A673 (cell line): ENCODE results near the gene PRKAG2. TPM values are rescaled to one million over a fixed set of nuclear protein-coding genes. Genes with fewer than 3 reads are reported as not detected.

Source experiments
- BruUV-seq: library from RNA; stranded (reverse); fragments of 400-500 nt; replicated peaks from 2 replicates; lab custom pipeline; 2021; lab: Mats Ljungman, UMichigan
- CTCF ChIA-PET: fragments of 300-600 bp; sonication (Branson Sonifier 250); formaldehyde crosslinking; loops from one replicate; lab custom pipeline; 2022; ENCODE audit warnings: antibody characterized with exemption; lab: Charles Lee
- POLR2A ChIA-PET: fragments of 300-600 bp; sonication (Branson Sonifier 250); formaldehyde crosslinking; loops from one replicate; lab custom pipeline; 2022; ENCODE audit warnings: antibody characterized with exemption; ENCODE audit not compliant: low non-redundant PET; lab: Charles Lee
- DNase-seq: peaks from one replicate; pipeline ENCODE4 v3.0.0-alpha.2; 2015; ENCODE audit warnings: low spot score
- H3K27ac ChIP-seq: fragments of 200-600 bp; sonication (generic); 2 replicates; pipeline ENCODE4 v1.5.1; 2016; ENCODE audit warnings: mixed run types, low read depth, mild to moderate bottlenecking, mixed read lengths, antibody characterized with exemption, low read length; ENCODE audit not compliant: poor library complexity, severe bottlenecking
- H3K27me3 ChIP-seq: fragments of 200-600 bp; sonication (generic); replicated peaks from 2 replicates; pipeline ENCODE4 v1.6.1; 2017; ENCODE audit warnings: mixed run types, low read depth, mild to moderate bottlenecking, mixed read lengths, antibody characterized with exemption, low read length; ENCODE audit not compliant: insufficient read depth, poor library complexity
- H3K36me3 ChIP-seq: fragments of 200-600 bp; sonication (generic); 2 replicates; pipeline ENCODE4 v1.6.1; 2016; ENCODE audit warnings: mixed run types, mild to moderate bottlenecking, mixed read lengths, antibody characterized with exemption, low read length; ENCODE audit not compliant: insufficient read depth, poor library complexity, severe bottlenecking
- H3K4me1 ChIP-seq: fragments of 200-600 bp; sonication (generic); 2 replicates; pipeline ENCODE4 v1.6.1; 2017; ENCODE audit warnings: mixed run types, mild to moderate bottlenecking, mixed read lengths, antibody characterized with exemption, low read length; ENCODE audit not compliant: insufficient read depth, poor library complexity, severe bottlenecking
- H3K4me3 ChIP-seq: fragments of 200-600 bp; sonication (generic); 2 replicates; pipeline ENCODE4 v1.5.1; 2016; ENCODE audit warnings: low read depth, mixed run types, mild to moderate bottlenecking, mixed read lengths, low read length; ENCODE audit not compliant: poor library complexity, severe bottlenecking
- H3K9me3 ChIP-seq: fragments of 200-600 bp; sonication (generic); 2 replicates; pipeline ENCODE4 v1.6.1; 2016; ENCODE audit warnings: mixed run types, low read depth, mild to moderate bottlenecking, mixed read lengths, antibody characterized with exemption, low read length; ENCODE audit not compliant: poor library complexity, severe bottlenecking
- EZH2 ChIP-seq: fragments of 200-600 bp; sonication (generic); IDR thresholded peaks from 2 replicates; pipeline ENCODE4 v1.6.1; 2017; ENCODE audit warnings: borderline replicate concordance, low read depth, mild to moderate bottlenecking, mixed read lengths, antibody characterized with exemption, low read length; ENCODE audit not compliant: poor library complexity, severe bottlenecking
- intact Hi-C: fragments of 100-400 bp; cut with micrococcal nuclease; formaldehyde crosslinking; loops from one replicate; pipeline ENCODE4 v1.10.0; 2022; ENCODE audit not compliant: unreplicated experiment
- total RNA-seq: library from RNA; stranded (reverse); gene quantifications from 2 replicates; pipeline ENCODE4 v1.2.3, GENCODE V29; 2021
- TF ChIP-seq, protein P1 (sequence below): fragments of 300-800, 200-600 bp; sonication (generic); conservative IDR thresholded peaks from 2 replicates; pipeline ENCODE4 v1.5.1; 2017; ENCODE audit warnings: low read depth, mild to moderate bottlenecking, antibody characterized with exemption, low read length, moderate library complexity, mixed read lengths

PRKAG2 gene
- total RNA-seq, 1 experiment from 2014 or later = 11.6 TPM

DNA sequence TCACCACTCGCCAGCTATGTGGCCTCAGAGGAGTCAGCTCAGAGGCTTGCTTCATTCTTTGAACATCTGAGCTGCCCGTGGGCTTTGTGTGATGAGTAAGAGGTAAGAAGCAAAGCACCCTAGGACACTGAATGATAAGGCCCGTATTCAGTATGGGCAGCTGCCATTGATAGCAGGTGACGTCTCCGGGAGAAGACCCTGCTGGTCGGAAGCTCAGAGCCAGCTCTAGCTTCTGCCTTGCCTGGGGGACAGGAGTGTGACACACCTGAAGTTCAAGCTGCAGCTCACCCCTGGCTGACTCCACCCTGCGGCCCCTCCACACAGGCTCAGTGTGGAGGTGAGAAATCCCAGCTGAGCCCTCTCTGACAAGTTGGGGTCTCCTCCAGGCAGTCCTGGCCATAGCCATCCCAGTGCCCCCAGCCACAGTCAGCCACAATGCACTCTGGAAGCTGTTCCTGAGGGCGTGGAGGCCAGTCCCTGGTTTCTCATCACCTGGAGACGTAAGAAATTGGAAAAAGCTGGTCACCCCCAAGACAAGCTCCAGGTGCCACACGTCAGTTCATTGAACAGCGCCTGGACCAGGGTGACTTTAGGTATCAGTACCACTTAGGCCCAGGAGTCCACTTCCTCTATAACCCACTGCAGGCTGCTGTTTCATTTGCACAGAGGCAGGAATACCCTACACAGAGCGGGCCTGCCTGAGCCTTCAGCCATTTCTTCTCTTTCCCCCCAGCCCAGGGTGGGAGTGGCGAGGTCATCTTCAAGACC, 192.3 kb downstream of the PRKAG2 start:
- Histone ChIP-seq H3K4me1 (no peaks in the 10 kb centered on the region), H3K27me3 (no peaks in the 10 kb centered on the region), H3K36me3 (no peaks in the 10 kb centered on the region), H3K4me3 (no peak overlapping the region), H3K9me3 (no peaks in the 10 kb centered on the region), H3K27ac (no peak overlapping the region)
- no peak for TF ChIP-seq EZH2
- TF ChIP-seq, protein P1, sequence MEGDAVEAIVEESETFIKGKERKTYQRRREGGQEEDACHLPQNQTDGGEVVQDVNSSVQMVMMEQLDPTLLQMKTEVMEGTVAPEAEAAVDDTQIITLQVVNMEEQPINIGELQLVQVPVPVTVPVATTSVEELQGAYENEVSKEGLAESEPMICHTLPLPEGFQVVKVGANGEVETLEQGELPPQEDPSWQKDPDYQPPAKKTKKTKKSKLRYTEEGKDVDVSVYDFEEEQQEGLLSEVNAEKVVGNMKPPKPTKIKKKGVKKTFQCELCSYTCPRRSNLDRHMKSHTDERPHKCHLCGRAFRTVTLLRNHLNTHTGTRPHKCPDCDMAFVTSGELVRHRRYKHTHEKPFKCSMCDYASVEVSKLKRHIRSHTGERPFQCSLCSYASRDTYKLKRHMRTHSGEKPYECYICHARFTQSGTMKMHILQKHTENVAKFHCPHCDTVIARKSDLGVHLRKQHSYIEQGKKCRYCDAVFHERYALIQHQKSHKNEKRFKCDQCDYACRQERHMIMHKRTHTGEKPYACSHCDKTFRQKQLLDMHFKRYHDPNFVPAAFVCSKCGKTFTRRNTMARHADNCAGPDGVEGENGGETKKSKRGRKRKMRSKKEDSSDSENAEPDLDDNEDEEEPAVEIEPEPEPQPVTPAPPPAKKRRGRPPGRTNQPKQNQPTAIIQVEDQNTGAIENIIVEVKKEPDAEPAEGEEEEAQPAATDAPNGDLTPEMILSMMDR = no peak
- ChIA-PET CTCF (no interaction called here), POLR2A (no interaction called here)
- intact Hi-C loops = no loop called here
- BruUV-seq = no TSS peak
- no peak for DNase-seq

DNA sequence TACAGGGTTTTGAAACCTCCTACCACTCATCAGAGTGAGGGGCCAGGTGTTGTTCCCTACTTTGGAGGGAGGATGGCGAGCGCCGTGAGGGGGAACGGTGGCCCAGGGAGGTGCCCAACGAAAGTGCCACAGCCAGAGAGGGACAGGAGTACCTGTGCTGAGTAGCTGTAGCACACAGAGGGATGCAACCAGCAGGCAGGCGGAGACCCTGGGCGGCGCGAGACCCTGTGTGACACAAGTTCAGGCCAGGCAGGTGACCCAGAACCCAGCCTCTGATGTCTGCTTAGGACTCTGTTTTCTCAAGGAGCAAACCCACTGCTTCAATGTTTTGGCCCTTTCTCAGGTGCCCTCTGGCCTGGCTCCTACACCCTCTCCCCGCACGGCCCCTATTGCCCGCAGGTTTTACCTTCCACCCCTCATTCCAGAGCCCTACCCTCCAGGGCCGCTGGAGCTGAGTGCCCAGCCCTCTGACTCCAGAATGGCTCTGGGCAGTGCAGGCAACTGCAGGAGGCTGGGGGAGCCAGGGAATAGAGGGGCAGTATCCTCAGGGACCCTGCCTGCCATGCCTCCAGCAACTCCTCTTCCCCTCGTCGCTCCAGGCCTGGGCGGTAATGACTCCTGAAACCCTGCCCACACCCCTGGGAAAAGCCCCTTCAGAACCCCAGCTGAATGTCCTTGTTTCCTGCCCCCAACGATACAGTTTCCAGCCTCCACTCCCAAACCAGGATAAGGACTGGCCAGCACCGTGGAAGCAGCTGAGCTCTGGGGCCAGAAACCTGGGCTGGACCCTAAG, 193.1 kb downstream of the PRKAG2 start:
- no peaks in the 10 kb centered on the region for H3K9me3 ChIP-seq
- no peak for TF ChIP-seq EZH2
- TF ChIP-seq, protein P1 = no peak
- no peaks in the 10 kb centered on the region for H3K4me1 ChIP-seq
- H3K27me3 ChIP-seq = no peaks in the 10 kb centered on the region
- intact Hi-C loops = no loop called here
- BruUV-seq = no TSS peak
- H3K36me3 ChIP-seq = no peaks in the 10 kb centered on the region
- DNase-seq = no peak
- POLR2A ChIA-PET = no interaction called here
- CTCF ChIA-PET = no interaction called here
- no peak overlapping the region for H3K27ac ChIP-seq
- no peak overlapping the region for H3K4me3 ChIP-seq

DNA sequence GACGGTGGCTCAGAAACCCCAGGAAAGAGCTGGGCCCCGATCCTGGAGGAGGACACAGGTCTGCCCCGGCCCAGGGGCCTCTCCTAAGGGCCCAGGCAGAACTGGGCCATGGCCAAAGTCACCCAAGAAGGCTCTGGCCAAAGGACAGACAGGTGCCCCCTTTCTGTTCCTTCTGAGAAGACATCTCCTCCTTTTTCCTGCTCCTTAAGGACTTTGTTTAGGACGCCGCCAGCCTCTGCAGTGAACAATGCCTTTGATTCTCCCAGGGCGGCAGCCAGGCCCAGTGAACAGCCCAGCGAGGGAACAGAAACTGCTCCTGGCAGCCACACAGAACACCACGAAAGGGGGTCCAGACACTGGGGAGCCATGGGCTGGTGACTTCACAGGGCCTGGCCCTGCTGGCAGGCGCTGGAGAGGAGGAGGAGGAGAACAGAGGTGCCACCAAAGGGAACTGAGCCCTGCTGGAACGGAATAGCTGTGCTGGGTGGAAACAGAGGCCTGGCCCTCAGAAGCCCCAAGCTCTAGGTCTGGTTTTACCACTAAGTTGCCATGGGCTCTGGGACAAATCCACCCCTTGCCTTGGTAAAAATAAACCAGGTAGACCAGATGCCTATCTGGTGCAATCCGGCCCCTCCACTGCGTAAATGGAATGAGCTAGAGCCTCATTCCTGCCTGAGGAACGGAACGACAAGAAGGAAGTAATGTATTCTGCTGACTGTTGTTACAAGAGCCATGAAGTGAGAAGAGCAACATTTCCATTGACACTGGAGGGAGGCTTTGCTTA, 193.9 kb downstream of the PRKAG2 start:
- ChIA-PET CTCF (no interaction called here), POLR2A (no interaction called here)
- H3K4me1 ChIP-seq = no peaks in the 10 kb centered on the region
- no peaks in the 10 kb centered on the region for H3K9me3 ChIP-seq
- no peaks in the 10 kb centered on the region for H3K27me3 ChIP-seq
- TF ChIP-seq EZH2 = no peak
- TF ChIP-seq, protein P1 = no peak
- no peak for DNase-seq
- no TSS peak for BruUV-seq
- intact Hi-C loops = no loop called here
- no peak overlapping the region for H3K27ac ChIP-seq
- H3K36me3 ChIP-seq = no peaks in the 10 kb centered on the region
- no peak overlapping the region for H3K4me3 ChIP-seq
